Neural progenitor cell (in vitro differentiated cells): ENCODE results near the gene RNF150. TPM values are rescaled to one million over a fixed set of nuclear protein-coding genes. Genes with fewer than 3 reads are reported as not detected.

Experiments used
- DNase-seq: peaks from one replicate; pipeline ENCODE4 v3.0.0-alpha.2; 2016; ENCODE audit warnings: low spot score
- H2AFZ ChIP-seq: fragments of 200-600 bp; sonication (generic); replicated peaks from 2 replicates; pipeline ENCODE4 v1.6.1; 2016; ENCODE audit warnings: antibody characterized with exemption
- H3F3A ChIP-seq: fragments of 200-600 bp; sonication (generic); 2 replicates; pipeline ENCODE4 v1.6.1; 2016; ENCODE audit warnings: antibody characterized with exemption, low read depth
- H3K27ac ChIP-seq: fragments of 200-600 bp; sonication (generic); 2 replicates; pipeline ENCODE4 v1.5.1; 2016; ENCODE audit warnings: mild to moderate bottlenecking
- H3K27me3 ChIP-seq: fragments of 200-600 bp; sonication (generic); 2 replicates; pipeline ENCODE4 v1.6.1; 2016; ENCODE audit warnings: mild to moderate bottlenecking, moderate library complexity
- H3K36me3 ChIP-seq: fragments of 200-600 bp; sonication (generic); 2 replicates; pipeline ENCODE4 v1.5.1; 2016
- H3K4me1 ChIP-seq: fragments of 200-600 bp; sonication (generic); 2 replicates; pipeline ENCODE4 v1.6.1; 2016; ENCODE audit warnings: mixed run types
- H3K4me2 ChIP-seq: fragments of 200-600 bp; sonication (generic); 2 replicates; pipeline ENCODE4 v1.6.1; 2016
- H3K4me3 ChIP-seq: fragments of 200-600 bp; sonication (generic); 2 replicates; pipeline ENCODE4 v1.5.1; 2016
- H3K79me2 ChIP-seq: fragments of 200-600 bp; sonication (generic); 2 replicates; pipeline ENCODE4 v1.6.1; 2016; ENCODE audit warnings: low read depth
- H3K9ac ChIP-seq: fragments of 200-600 bp; sonication (generic); 2 replicates; pipeline ENCODE4 v1.6.1; 2016
- H3K9me3 ChIP-seq: fragments of 200-600 bp; sonication (generic); 2 replicates; pipeline ENCODE4 v1.5.1; 2016; ENCODE audit warnings: low read depth
- H4K20me1 ChIP-seq: fragments of 200-600 bp; sonication (generic); 2 replicates; pipeline ENCODE4 v1.6.1; 2016; ENCODE audit warnings: low read depth
- H3K27ac Mint-ChIP-seq: 3 replicates; pipeline ENCODE4 v1.8.0; 2021; ENCODE audit warnings: mixed read lengths
- H3K27me3 Mint-ChIP-seq: 2 replicates; pipeline ENCODE4 v1.8.0; 2022; ENCODE audit warnings: low read depth, mild to moderate bottlenecking, inconsistent platforms, moderate library complexity, mixed read lengths; ENCODE audit not compliant: insufficient read depth
- H3K36me3 Mint-ChIP-seq: 3 replicates; pipeline ENCODE4 v1.8.0; 2021; ENCODE audit warnings: mixed read lengths
- H3K4me1 Mint-ChIP-seq: 3 replicates; pipeline ENCODE4 v1.8.0; 2021; ENCODE audit warnings: mixed read lengths
- H3K4me3 Mint-ChIP-seq: 3 replicates; pipeline ENCODE4 v1.8.0; 2021; ENCODE audit warnings: mild to moderate bottlenecking, moderate library complexity, mixed read lengths
- H3K9me3 Mint-ChIP-seq: 3 replicates; pipeline ENCODE4 v1.8.0; 2020; ENCODE audit warnings: mixed read lengths
- EZH2 ChIP-seq: fragments of 200-600 bp; sonication (generic); IDR thresholded peaks from 2 replicates; pipeline ENCODE4 v1.6.1; 2017; ENCODE audit warnings: antibody characterized with exemption, mild to moderate bottlenecking, moderate library complexity
- EZH2phosphoT487 ChIP-seq: fragments of 200-600 bp; sonication (generic); IDR thresholded peaks from 2 replicates; pipeline ENCODE4 v1.6.1; 2017; ENCODE audit warnings: antibody characterized with exemption
- total RNA-seq: library from RNA; depleted of rRNA; stranded (reverse); fragments of >200 nt; gene quantifications from 2 replicates; pipeline ENCODE4 v1.2.3, GENCODE V29; 2015; ENCODE audit warnings: low replicate concordance
- TF ChIP-seq, protein P1 (sequence below): fragments of 200-600 bp; sonication (generic); IDR thresholded peaks from 2 replicates; pipeline ENCODE4 v1.5.1; 2017; ENCODE audit warnings: antibody characterized with exemption, mild to moderate bottlenecking

RNF150 gene
- total RNA-seq, 1 donor from 2014 or later: 1.4 TPM

DNA sequence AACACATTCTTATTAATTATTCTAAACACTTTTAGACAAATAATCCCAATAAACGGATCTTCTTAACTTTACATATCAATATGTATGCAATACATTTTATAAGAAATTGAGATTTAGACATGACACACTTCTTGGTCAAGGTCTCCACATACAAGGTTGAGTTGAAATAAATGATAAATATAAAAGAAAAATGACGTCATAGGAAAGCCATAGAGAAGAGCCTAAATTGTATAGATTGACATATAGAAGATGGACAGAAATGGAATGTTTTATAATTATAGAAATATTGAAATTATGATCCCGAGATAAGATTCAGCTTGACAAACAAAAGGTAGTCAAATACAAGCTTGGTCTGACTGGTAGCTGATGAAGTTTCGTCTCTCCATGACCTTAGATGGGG, 87.4 kb downstream of the RNF150 start:
- no peaks in the 10 kb centered on the region for H3K79me2 ChIP-seq
- H3K4me1 ChIP-seq: no peaks in the 10 kb centered on the region
- Mint-ChIP-seq H3K9me3 (peaks cover 5% of the 10 kb centered on the region), H3K27me3 (no peaks in the 10 kb centered on the region), H3K4me1 (peaks cover 4% of the 10 kb centered on the region), H3K4me3 (no peak overlapping the region), H3K36me3 (peaks cover 2% of the 10 kb centered on the region), H3K27ac (no peak overlapping the region)
- H3F3A ChIP-seq: no peaks in the 10 kb centered on the region
- DNase-seq: no peak
- TF ChIP-seq EZH2phosphoT487: no peak
- TF ChIP-seq EZH2: no peak
- TF ChIP-seq, protein P1, sequence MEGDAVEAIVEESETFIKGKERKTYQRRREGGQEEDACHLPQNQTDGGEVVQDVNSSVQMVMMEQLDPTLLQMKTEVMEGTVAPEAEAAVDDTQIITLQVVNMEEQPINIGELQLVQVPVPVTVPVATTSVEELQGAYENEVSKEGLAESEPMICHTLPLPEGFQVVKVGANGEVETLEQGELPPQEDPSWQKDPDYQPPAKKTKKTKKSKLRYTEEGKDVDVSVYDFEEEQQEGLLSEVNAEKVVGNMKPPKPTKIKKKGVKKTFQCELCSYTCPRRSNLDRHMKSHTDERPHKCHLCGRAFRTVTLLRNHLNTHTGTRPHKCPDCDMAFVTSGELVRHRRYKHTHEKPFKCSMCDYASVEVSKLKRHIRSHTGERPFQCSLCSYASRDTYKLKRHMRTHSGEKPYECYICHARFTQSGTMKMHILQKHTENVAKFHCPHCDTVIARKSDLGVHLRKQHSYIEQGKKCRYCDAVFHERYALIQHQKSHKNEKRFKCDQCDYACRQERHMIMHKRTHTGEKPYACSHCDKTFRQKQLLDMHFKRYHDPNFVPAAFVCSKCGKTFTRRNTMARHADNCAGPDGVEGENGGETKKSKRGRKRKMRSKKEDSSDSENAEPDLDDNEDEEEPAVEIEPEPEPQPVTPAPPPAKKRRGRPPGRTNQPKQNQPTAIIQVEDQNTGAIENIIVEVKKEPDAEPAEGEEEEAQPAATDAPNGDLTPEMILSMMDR: no peak
- no peak overlapping the region for H3K4me2 ChIP-seq
- H3K4me3 ChIP-seq: no peak overlapping the region
- no peak overlapping the region for H3K27ac ChIP-seq
- no peaks in the 10 kb centered on the region for H4K20me1 ChIP-seq
- no peaks in the 10 kb centered on the region for H3K36me3 ChIP-seq
- H3K27me3 ChIP-seq: no peaks in the 10 kb centered on the region
- no peak overlapping the region for H2AFZ ChIP-seq
- H3K9ac ChIP-seq: no peak overlapping the region
- no peaks in the 10 kb centered on the region for H3K9me3 ChIP-seq

DNA sequence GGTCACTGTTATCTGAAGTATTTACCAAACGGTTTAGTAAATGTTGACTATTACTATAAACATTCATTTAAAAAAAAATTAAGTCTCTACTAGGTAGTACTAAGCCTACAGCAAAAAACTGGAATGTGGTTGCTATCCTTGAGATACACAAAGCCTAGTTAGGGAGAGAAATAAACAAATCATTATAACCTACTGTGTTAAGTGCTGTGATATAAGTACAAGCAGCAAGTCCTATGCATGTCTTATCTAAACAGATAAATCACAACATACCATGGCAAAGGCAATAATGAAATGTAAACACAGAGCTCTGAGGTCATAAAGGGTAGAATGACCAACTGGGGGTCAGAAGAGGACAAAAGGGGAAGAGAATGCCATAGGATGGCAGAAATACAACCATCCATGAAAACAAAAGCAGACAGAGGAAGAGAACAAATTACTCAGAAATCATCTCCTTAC, 92.2 kb downstream of the RNF150 start:
- no peak for DNase-seq
- H3K36me3 ChIP-seq: no peaks in the 10 kb centered on the region
- no peak overlapping the region for H3K9ac ChIP-seq
- H3K4me2 ChIP-seq: no peak overlapping the region
- no peak overlapping the region for H3K27ac ChIP-seq
- no peak overlapping the region for H3K4me3 ChIP-seq
- no peak overlapping the region for H2AFZ ChIP-seq
- H3K27ac Mint-ChIP-seq: no peak overlapping the region
- H3K4me3 Mint-ChIP-seq: no peak overlapping the region
- H3K36me3 Mint-ChIP-seq: no peaks in the 10 kb centered on the region
- H3K27me3 ChIP-seq: no peaks in the 10 kb centered on the region
- no peaks in the 10 kb centered on the region for H3F3A ChIP-seq
- H3K27me3 Mint-ChIP-seq: no peaks in the 10 kb centered on the region
- H3K79me2 ChIP-seq: no peaks in the 10 kb centered on the region
- no peaks in the 10 kb centered on the region for H3K9me3 Mint-ChIP-seq
- H3K9me3 ChIP-seq: no peaks in the 10 kb centered on the region
- no peaks in the 10 kb centered on the region for H4K20me1 ChIP-seq
- H3K4me1 ChIP-seq: no peaks in the 10 kb centered on the region
- TF ChIP-seq, protein P1: no peak
- TF ChIP-seq EZH2: no peak
- TF ChIP-seq EZH2phosphoT487: no peak
- H3K4me1 Mint-ChIP-seq: peaks cover 4% of the 10 kb centered on the region

- no peak for TF ChIP-seq EZH2phosphoT487
- TF ChIP-seq, protein P1: no peak
- Mint-ChIP-seq H3K36me3 (no peaks in the 10 kb centered on the region), H3K4me3 (no peak overlapping the region), H3K4me1 (peaks cover 4% of the 10 kb centered on the region), H3K27me3 (no peaks in the 10 kb centered on the region), H3K27ac (no peak overlapping the region), H3K9me3 (peaks cover 4% of the 10 kb centered on the region)
- Histone ChIP-seq H3K4me1 (no peaks in the 10 kb centered on the region), H4K20me1 (no peaks in the 10 kb centered on the region), H3K36me3 (no peaks in the 10 kb centered on the region), H3K4me3 (no peak overlapping the region), H3K27ac (no peak overlapping the region), H3K27me3 (no peaks in the 10 kb centered on the region), H3F3A (no peaks in the 10 kb centered on the region), H2AFZ (no peak overlapping the region), H3K79me2 (no peaks in the 10 kb centered on the region), H3K4me2 (no peak overlapping the region), H3K9ac (no peak overlapping the region), H3K9me3 (no peaks in the 10 kb centered on the region)
- no peak for DNase-seq
Observed at GRCh38 chr4:141039156-141039555, 94.1 kb downstream of the RNF150 start.
